ENCODE measurements around the gene SNX1.
A peak's percentile ranks its signal among the peaks of the same experiment; 100 is the strongest.

The SNX1 gene

GRCh38 chr15:64090527-64090926, 5.3 kb upstream of the SNX1 start:
- peaks cover 19% of the 10 kb centered on the region for H3K4me1 ChIP-seq (ENCODE audit: control insufficient read depth, insufficient read depth, low read length)
- H3K27me3 ChIP-seq (ENCODE audit: control insufficient read depth, insufficient read depth, low read length): no peaks in the 10 kb centered on the region
- H3K4me3 ChIP-seq (ENCODE audit: low read length): no peak overlapping the region
- no peak overlapping the region for H3K9ac ChIP-seq (ENCODE audit: low read length)
- H3K9me3 ChIP-seq (ENCODE audit: control insufficient read depth, low read length): no peaks in the 10 kb centered on the region
- no peaks in the 10 kb centered on the region for H3K36me3 ChIP-seq (ENCODE audit: control insufficient read depth, insufficient read depth, low read length)

- peak overlapping the region; percentile 71 for H3K9ac ChIP-seq (ENCODE audit: low read length)
Observed at GRCh38 chr15:64092075-64092820, 3.5 kb upstream of the SNX1 start.

GRCh38 chr15:64092864-64093626, 2.7 kb upstream of the SNX1 start:
- H3K4me1 ChIP-seq (ENCODE audit: control insufficient read depth, insufficient read depth, low read length): peaks cover 34% of the 10 kb centered on the region
- peak overlapping the region; percentile 71 for H3K9ac ChIP-seq (ENCODE audit: low read length)
- no peaks in the 10 kb centered on the region for H3K27me3 ChIP-seq (ENCODE audit: control insufficient read depth, insufficient read depth, low read length)
- no peaks in the 10 kb centered on the region for H3K9me3 ChIP-seq (ENCODE audit: control insufficient read depth, low read length)
- H3K36me3 ChIP-seq (ENCODE audit: control insufficient read depth, insufficient read depth, low read length): no peaks in the 10 kb centered on the region
- H3K4me3 ChIP-seq (ENCODE audit: low read length): peak overlapping the region; percentile 81

More at GRCh38 chr15:64092075-64092820, 3.5 kb upstream of the SNX1 start:
- Histone ChIP-seq H3K9me3 (ENCODE audit: control insufficient read depth, low read length) (no peaks in the 10 kb centered on the region), H3K27me3 (ENCODE audit: control insufficient read depth, insufficient read depth, low read length) (no peaks in the 10 kb centered on the region), H3K4me3 (ENCODE audit: low read length) (peak overlapping the region; percentile 81), H3K36me3 (ENCODE audit: control insufficient read depth, insufficient read depth, low read length) (no peaks in the 10 kb centered on the region), H3K4me1 (ENCODE audit: control insufficient read depth, insufficient read depth, low read length) (peaks cover 27% of the 10 kb centered on the region)

- no peaks in the 10 kb centered on the region for H3K9me3 ChIP-seq (ENCODE audit: control insufficient read depth, low read length)
- peak within 1 kb of the TSS; percentile 71 for H3K9ac ChIP-seq (ENCODE audit: low read length)
- no peaks in the 10 kb centered on the region for H3K27me3 ChIP-seq (ENCODE audit: control insufficient read depth, insufficient read depth, low read length)
- H3K4me1 ChIP-seq (ENCODE audit: control insufficient read depth, insufficient read depth, low read length): peaks cover 34% of the 10 kb centered on the region
- H3K36me3 ChIP-seq (ENCODE audit: control insufficient read depth, insufficient read depth, low read length): no peaks in the 10 kb centered on the region
- peak within 1 kb of the TSS; percentile 81 for H3K4me3 ChIP-seq (ENCODE audit: low read length)
Observed at GRCh38 chr15:64093627-64094417, 2.0 kb upstream of the SNX1 start, which contains the start of gene CIAO2A. Gene CIAO2A, minus strand, starts transcription at chr15:64093838. Its CDS starts 70 bp downstream, at chr15:64093768.

- peak overlapping the region; percentile 90 for H3K9ac ChIP-seq (ENCODE audit: low read length)
- peaks cover 34% of the 10 kb centered on the region for H3K4me1 ChIP-seq (ENCODE audit: control insufficient read depth, insufficient read depth, low read length)
- H3K36me3 ChIP-seq (ENCODE audit: control insufficient read depth, insufficient read depth, low read length): no peaks in the 10 kb centered on the region
- no peaks in the 10 kb centered on the region for H3K27me3 ChIP-seq (ENCODE audit: control insufficient read depth, insufficient read depth, low read length)
- no peak overlapping the region for H3K4me3 ChIP-seq (ENCODE audit: low read length)
- H3K9me3 ChIP-seq (ENCODE audit: control insufficient read depth, low read length): no peaks in the 10 kb centered on the region
Observed at GRCh38 chr15:64095431-64095794, 369 bp upstream of the SNX1 start.

DNA sequence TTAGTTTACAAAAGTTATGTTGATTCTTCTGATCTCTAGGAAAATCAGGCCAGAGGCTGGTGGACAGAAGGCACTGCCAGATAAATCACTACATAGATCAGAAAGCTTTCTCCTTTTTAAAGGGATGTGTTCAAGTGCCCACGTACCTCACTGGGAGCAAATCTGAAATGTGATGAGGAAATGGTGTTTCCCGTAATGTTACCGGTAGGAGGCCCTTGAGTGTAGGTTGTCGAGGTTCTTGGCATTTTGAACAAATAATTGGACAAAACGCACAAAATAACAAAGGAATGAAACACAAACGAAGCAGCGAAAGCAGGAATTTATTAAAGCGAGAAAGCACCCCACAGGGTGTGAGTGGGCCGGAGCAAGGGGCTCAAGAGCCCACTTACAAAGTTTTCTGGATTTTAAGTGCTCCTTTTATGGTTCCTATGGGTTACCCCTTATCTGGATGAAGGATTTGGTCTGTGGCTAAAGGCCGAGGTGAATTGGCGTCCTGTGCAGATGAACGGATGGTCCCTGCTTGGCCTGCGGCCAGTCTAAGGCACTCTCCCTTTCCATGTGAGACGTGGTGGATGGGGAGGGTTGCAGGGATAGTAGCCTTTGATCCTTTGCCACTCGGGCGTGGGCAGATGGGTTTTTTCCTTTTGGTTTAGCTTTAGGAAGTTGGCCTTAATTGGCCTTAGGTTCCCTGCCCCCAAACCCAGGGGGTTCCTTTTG, 1.0 kb downstream of the SNX1 start:
- Histone ChIP-seq H3K9me3 (ENCODE audit: control insufficient read depth, low read length) (no peaks in the 10 kb centered on the region), H3K36me3 (ENCODE audit: control insufficient read depth, insufficient read depth, low read length) (no peaks in the 10 kb centered on the region), H3K4me1 (ENCODE audit: control insufficient read depth, insufficient read depth, low read length) (peaks cover 34% of the 10 kb centered on the region), H3K9ac (ENCODE audit: low read length) (peak overlapping the region; percentile 90), H3K27me3 (ENCODE audit: control insufficient read depth, insufficient read depth, low read length) (no peaks in the 10 kb centered on the region), H3K4me3 (ENCODE audit: low read length) (peak overlapping the region; percentile 79)

DNA sequence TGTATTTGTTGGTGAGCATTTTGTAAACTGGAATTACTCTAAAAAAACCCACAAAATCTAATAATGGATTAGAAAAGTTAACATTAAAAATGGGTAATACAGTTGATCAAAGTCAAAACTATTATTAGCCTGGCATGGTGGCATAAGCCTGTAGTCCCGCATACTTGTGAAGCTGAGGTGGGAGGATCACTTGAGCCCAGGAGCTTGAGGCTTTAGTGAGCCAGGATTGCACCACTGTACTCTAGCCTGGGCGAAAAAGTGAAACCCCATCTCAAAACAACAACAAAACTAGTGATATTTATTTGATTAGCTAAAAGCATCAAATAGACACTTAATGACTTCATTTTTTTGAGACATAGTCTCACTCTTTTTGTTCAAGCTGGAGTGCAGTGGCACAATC, 3.6 kb downstream of the SNX1 start:
- Histone ChIP-seq H3K4me3 (ENCODE audit: low read length) (no peak overlapping the region), H3K36me3 (ENCODE audit: control insufficient read depth, insufficient read depth, low read length) (no peaks in the 10 kb centered on the region), H3K9ac (ENCODE audit: low read length) (no peak overlapping the region), H3K4me1 (ENCODE audit: control insufficient read depth, insufficient read depth, low read length) (peaks cover 26% of the 10 kb centered on the region), H3K27me3 (ENCODE audit: control insufficient read depth, insufficient read depth, low read length) (no peaks in the 10 kb centered on the region), H3K9me3 (ENCODE audit: control insufficient read depth, low read length) (no peaks in the 10 kb centered on the region)

GRCh38 chr15:64100958-64101357, 5.2 kb downstream of the SNX1 start:
- peaks cover 14% of the 10 kb centered on the region for H3K4me1 ChIP-seq (ENCODE audit: control insufficient read depth, insufficient read depth, low read length)
- no peaks in the 10 kb centered on the region for H3K36me3 ChIP-seq (ENCODE audit: control insufficient read depth, insufficient read depth, low read length)
- no peaks in the 10 kb centered on the region for H3K9me3 ChIP-seq (ENCODE audit: control insufficient read depth, low read length)
- H3K27me3 ChIP-seq (ENCODE audit: control insufficient read depth, insufficient read depth, low read length): no peaks in the 10 kb centered on the region
- no peak overlapping the region for H3K4me3 ChIP-seq (ENCODE audit: low read length)
- H3K9ac ChIP-seq (ENCODE audit: low read length): no peak overlapping the region

- Histone ChIP-seq H3K36me3 (ENCODE audit: control insufficient read depth, insufficient read depth, low read length) (no peaks in the 10 kb centered on the region), H3K4me3 (ENCODE audit: low read length) (no peak overlapping the region), H3K27me3 (ENCODE audit: control insufficient read depth, insufficient read depth, low read length) (no peaks in the 10 kb centered on the region), H3K9me3 (ENCODE audit: control insufficient read depth, low read length) (no peaks in the 10 kb centered on the region), H3K4me1 (ENCODE audit: control insufficient read depth, insufficient read depth, low read length) (peaks cover 5% of the 10 kb centered on the region), H3K9ac (ENCODE audit: low read length) (no peak overlapping the region)
Observed at GRCh38 chr15:64102497-64102896, 6.7 kb downstream of the SNX1 start.

DNA sequence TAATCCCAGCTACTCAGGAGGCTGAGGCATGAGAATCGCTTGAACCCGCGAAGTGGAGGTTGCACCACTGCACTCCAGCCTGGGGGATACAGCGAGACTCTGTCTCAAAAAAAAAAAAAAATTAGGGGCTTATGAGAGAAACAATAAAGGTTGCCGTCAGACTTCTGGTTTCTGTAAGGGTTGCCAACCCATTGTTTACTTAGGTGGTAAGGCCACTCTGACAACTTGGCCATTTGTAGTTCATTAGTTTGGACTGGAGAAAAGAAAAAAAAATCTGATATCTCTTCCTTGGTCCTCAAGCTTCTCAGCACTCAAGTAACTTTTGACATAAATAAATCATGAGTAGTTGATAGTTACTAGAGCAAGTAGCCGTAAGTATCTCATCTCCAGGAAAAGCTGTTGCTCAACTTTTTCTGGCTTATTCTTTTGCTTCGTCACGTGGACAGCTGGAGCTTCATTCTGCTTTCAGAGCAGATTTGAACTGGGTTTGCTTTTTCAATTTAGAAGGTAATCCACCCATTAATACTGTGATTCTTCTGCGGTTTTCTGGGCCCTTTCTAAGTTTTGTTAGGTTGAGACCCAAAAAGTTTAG, 9.4 kb downstream of the SNX1 start:
- H3K9ac ChIP-seq (ENCODE audit: low read length): no peak overlapping the region
- H3K36me3 ChIP-seq (ENCODE audit: control insufficient read depth, insufficient read depth, low read length): no peaks in the 10 kb centered on the region
- H3K27me3 ChIP-seq (ENCODE audit: control insufficient read depth, insufficient read depth, low read length): no peaks in the 10 kb centered on the region
- no peak overlapping the region for H3K4me3 ChIP-seq (ENCODE audit: low read length)
- no peaks in the 10 kb centered on the region for H3K9me3 ChIP-seq (ENCODE audit: control insufficient read depth, low read length)
- no peaks in the 10 kb centered on the region for H3K4me1 ChIP-seq (ENCODE audit: control insufficient read depth, insufficient read depth, low read length)

- H3K4me1 ChIP-seq (ENCODE audit: control insufficient read depth, insufficient read depth, low read length): peaks cover 12% of the 10 kb centered on the region
- H3K9ac ChIP-seq (ENCODE audit: low read length): no peak overlapping the region
- no peak overlapping the region for H3K4me3 ChIP-seq (ENCODE audit: low read length)
- no peaks in the 10 kb centered on the region for H3K27me3 ChIP-seq (ENCODE audit: control insufficient read depth, insufficient read depth, low read length)
- H3K36me3 ChIP-seq (ENCODE audit: control insufficient read depth, insufficient read depth, low read length): no peaks in the 10 kb centered on the region
- no peaks in the 10 kb centered on the region for H3K9me3 ChIP-seq (ENCODE audit: control insufficient read depth, low read length)
Observed at GRCh38 chr15:64107337-64107736, 11.6 kb downstream of the SNX1 start.
